GM12891 (cell line): Measurements from ENCODE around the gene TMEM132D.

Experiments
- PAX5 ChIP-seq: IDR thresholded peaks from 2 replicates; pipeline ENCODE4 v1.6.1; 2011; ENCODE audit warnings: low read length, moderate library complexity, mild to moderate bottlenecking; ENCODE audit not compliant: insufficient read depth, severe bottlenecking
- POLR2A ChIP-seq: IDR thresholded peaks from 2 replicates; pipeline ENCODE4 v1.6.1; 2011; ENCODE audit warnings: low read depth, low read length, control low read depth
- POLR2AphosphoS5 ChIP-seq: IDR thresholded peaks from 2 replicates; pipeline ENCODE4 v1.6.1; 2011; ENCODE audit warnings: low read depth, low read length, control low read depth
- POU2F2 ChIP-seq: IDR thresholded peaks from 2 replicates; pipeline ENCODE4 v1.6.1; 2011; ENCODE audit warnings: low read depth, mild to moderate bottlenecking, control low read depth, low read length, moderate library complexity
- SPI1 ChIP-seq: IDR thresholded peaks from 2 replicates; pipeline ENCODE4 v1.6.1; 2011; ENCODE audit warnings: low read depth, low read length, control low read depth
- TAF1 ChIP-seq: IDR thresholded peaks from 2 replicates; pipeline ENCODE4 v1.6.1; 2011; ENCODE audit warnings: low read depth, low read length, control low read depth

GRCh38 chr12:129544716-129545115, 359.1 kb downstream of the TMEM132D start:
- TF ChIP-seq POLR2A = no peak
- no peak for TF ChIP-seq POLR2AphosphoS5
- TF ChIP-seq POU2F2 = no peak
- no peak for TF ChIP-seq TAF1
- TF ChIP-seq SPI1 = no peak
- no peak for TF ChIP-seq PAX5
